Astrocyte of the spinal cord (primary cell): ENCODE data around the gene BAD.

Experiments used
- DNase-seq: peaks from one replicate; pipeline ENCODE4 v3.0.0; 2011; ENCODE audit warnings: low read depth, low spot score
- H3K4me3 ChIP-seq: 2 replicates; pipeline ENCODE4 v1.5.1; 2011; ENCODE audit warnings: low read depth, mild to moderate bottlenecking, low read length, moderate library complexity
- CTCF ChIP-seq: IDR thresholded peaks from 2 replicates; pipeline ENCODE4 v1.5.1; 2012; ENCODE audit warnings: low read depth, mild to moderate bottlenecking, low read length, inconsistent platforms
- in situ Hi-C: cut with HindIII; loops from 2 replicates; pipeline ENCODE4 v1.10.0; 2017; ENCODE audit warnings: low sequenced_read_pairs

Gene BAD

GRCh38 chr11:64223001-64223651 is 61.3 kb downstream of the BAD start:
- in situ Hi-C loops: no loop called here
- no peak overlapping the region for H3K4me3 ChIP-seq
- TF ChIP-seq CTCF: no peak
- no peak for DNase-seq

- no peak for TF ChIP-seq CTCF
- in situ Hi-C loops: no loop called here
- DNase-seq: no peak
- H3K4me3 ChIP-seq: no peak overlapping the region
Observed at GRCh38 chr11:64222651-64223000, 61.8 kb downstream of the BAD start.

- no peak overlapping the region for H3K4me3 ChIP-seq
- TF ChIP-seq CTCF: no peak
- in situ Hi-C loops: no loop called here
- DNase-seq: no peak
Observed at GRCh38 chr11:64220798-64221197, 63.7 kb downstream of the BAD start.

- DNase-seq: no peak
- no peak for TF ChIP-seq CTCF
- H3K4me3 ChIP-seq: no peak overlapping the region
- in situ Hi-C loops: no loop called here
Observed at GRCh38 chr11:64220271-64220670, 64.2 kb downstream of the BAD start.
